RWPE2 (cell line): ENCODE measurements around the gene KRT80.
A peak's percentile ranks its signal among the peaks of the same experiment; 100 is the strongest.

ENCODE experiments used
- ATAC-seq: fragments of 200-7000 bp; cut with Tn5 transposase; 3 replicates; pipeline ENCODE4 v1.9.1; 2021; ENCODE audit warnings: low read depth
- DNase-seq: peaks from one replicate; pipeline ENCODE4 v3.0.0-alpha.2; 2020; ENCODE audit warnings: low spot score
- H3K27ac ChIP-seq: fragments of 450-650 bp; 2 replicates; pipeline ENCODE4 v1.5.1; 2017; ENCODE audit warnings: mild to moderate bottlenecking; ENCODE audit not compliant: poor library complexity, severe bottlenecking
- H3K27me3 ChIP-seq: fragments of 250-450 bp; sonication (Bioruptor Pico); 2 replicates; pipeline ENCODE4 v1.5.1; 2021; ENCODE audit warnings: mild to moderate bottlenecking, moderate library complexity; ENCODE audit not compliant: insufficient read depth, poor library complexity, severe bottlenecking
- H3K36me3 ChIP-seq: fragments of 250-450 bp; sonication (Bioruptor Pico); 2 replicates; pipeline ENCODE4 v1.5.1; 2020; ENCODE audit warnings: low read depth, mild to moderate bottlenecking, moderate library complexity
- H3K4me1 ChIP-seq: fragments of 250-450 bp; sonication (Bioruptor Pico); 2 replicates; pipeline ENCODE4 v1.5.1; 2021; ENCODE audit warnings: mild to moderate bottlenecking, moderate library complexity; ENCODE audit not compliant: insufficient read depth, poor library complexity, severe bottlenecking
- H3K4me3 ChIP-seq: fragments of 250-450 bp; sonication (Bioruptor Pico); 2 replicates; pipeline ENCODE4 v1.5.1; 2021; ENCODE audit warnings: mild to moderate bottlenecking, moderate library complexity; ENCODE audit not compliant: severe bottlenecking
- H3K9me3 ChIP-seq: fragments of 250-450 bp; sonication (Bioruptor Pico); 2 replicates; pipeline ENCODE4 v1.5.1; 2021; ENCODE audit warnings: mild to moderate bottlenecking, moderate library complexity; ENCODE audit not compliant: severe bottlenecking
- CTCF ChIP-seq: fragments of 450-650 bp; IDR thresholded peaks from one replicate; pipeline ENCODE4 v1.5.1; 2017; ENCODE audit warnings: mild to moderate bottlenecking, moderate library complexity; ENCODE audit not compliant: poor library complexity, severe bottlenecking

KRT80 gene

GRCh38 chr12:52183544-52183910 lies 8.3 kb downstream of the KRT80 start:
- Histone ChIP-seq H3K27ac (peak overlapping the region; percentile 92), H3K36me3 (peaks cover 7% of the 10 kb centered on the region; the same call in 1 of the 2 replicates), H3K9me3 (no peaks in the 10 kb centered on the region), H3K4me1 (peaks cover 47% of the 10 kb centered on the region), H3K27me3 (no peaks in the 10 kb centered on the region), H3K4me3 (no peak overlapping the region)
- no peak for ATAC-seq
- TF ChIP-seq CTCF: no peak
- no peak for DNase-seq

GRCh38 chr12:52182898-52183543 lies 8.8 kb downstream of the KRT80 start:
- Histone ChIP-seq H3K4me1 (peaks cover 44% of the 10 kb centered on the region), H3K9me3 (no peaks in the 10 kb centered on the region), H3K27me3 (no peaks in the 10 kb centered on the region), H3K27ac (peak overlapping the region; percentile 92), H3K4me3 (no peak overlapping the region), H3K36me3 (peaks cover 7% of the 10 kb centered on the region; the same call in 1 of the 2 replicates)
- TF ChIP-seq CTCF: no peak
- no peak for DNase-seq
- no peak for ATAC-seq

- Histone ChIP-seq H3K4me3 (no peak overlapping the region), H3K27ac (peak overlapping the region; percentile 92), H3K27me3 (no peaks in the 10 kb centered on the region), H3K9me3 (no peaks in the 10 kb centered on the region), H3K36me3 (peaks cover 7% of the 10 kb centered on the region; the same call in 1 of the 2 replicates), H3K4me1 (peaks cover 44% of the 10 kb centered on the region)
- no peak for TF ChIP-seq CTCF
- ATAC-seq: no peak
- no peak for DNase-seq
Observed at GRCh38 chr12:52182384-52182783, 9.4 kb downstream of the KRT80 start.

- Histone ChIP-seq H3K27me3 (no peaks in the 10 kb centered on the region), H3K4me1 (peaks cover 39% of the 10 kb centered on the region), H3K36me3 (peaks cover 9% of the 10 kb centered on the region; the same call in 1 of the 2 replicates), H3K4me3 (no peak overlapping the region), H3K9me3 (no peaks in the 10 kb centered on the region), H3K27ac (peak overlapping the region; percentile 92)
- peak; percentile 43 for ATAC-seq
- DNase-seq: no peak
- no peak for TF ChIP-seq CTCF
Observed at GRCh38 chr12:52181746-52182145, 10.1 kb downstream of the KRT80 start.

DNA sequence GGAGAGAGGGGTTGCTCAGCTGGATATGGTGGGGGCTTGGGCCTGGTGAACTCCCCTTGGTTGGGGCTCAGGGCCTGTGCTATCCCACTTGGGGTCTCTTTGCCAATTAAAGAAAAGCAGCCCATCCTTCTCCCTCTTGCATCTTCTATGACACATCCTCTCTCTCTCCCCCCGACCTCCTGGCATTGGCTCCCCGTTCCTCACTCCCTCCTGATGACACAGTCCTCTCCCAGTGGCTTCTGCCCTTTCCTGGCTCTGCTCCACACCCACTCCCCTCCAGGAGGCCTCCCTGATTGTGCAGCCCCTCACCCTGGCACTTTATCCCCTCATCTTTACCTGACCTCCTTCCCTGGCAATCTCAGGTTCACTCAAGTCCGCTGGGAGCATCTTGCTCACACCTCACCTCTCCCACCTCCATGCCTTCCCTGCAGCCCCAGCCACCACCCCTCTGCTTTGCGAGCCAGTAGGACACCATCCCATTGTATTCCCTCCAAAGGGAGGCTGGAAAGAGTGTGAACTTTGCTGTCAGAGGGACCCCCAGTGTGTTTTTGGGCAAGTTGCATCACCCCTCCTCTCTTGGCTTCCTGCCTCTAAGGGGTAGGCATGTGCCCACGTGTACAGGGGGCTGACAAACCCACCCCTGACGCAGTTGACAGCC lies 10.7 kb downstream of the KRT80 start:
- TF ChIP-seq CTCF: no peak
- no peaks in the 10 kb centered on the region for H3K27me3 ChIP-seq
- peaks cover 39% of the 10 kb centered on the region for H3K4me1 ChIP-seq

More for the DNA sequence above, 10.7 kb downstream of the KRT80 start:
- Histone ChIP-seq H3K9me3 (no peaks in the 10 kb centered on the region), H3K36me3 (peaks cover 13% of the 10 kb centered on the region; the same call in 1 of the 2 replicates), H3K27ac (peak overlapping the region; percentile 92), H3K4me3 (no peak overlapping the region)
- ATAC-seq (no peak), DNase-seq (no peak)
